ENCODE data around the gene BBOX1.

DNA sequence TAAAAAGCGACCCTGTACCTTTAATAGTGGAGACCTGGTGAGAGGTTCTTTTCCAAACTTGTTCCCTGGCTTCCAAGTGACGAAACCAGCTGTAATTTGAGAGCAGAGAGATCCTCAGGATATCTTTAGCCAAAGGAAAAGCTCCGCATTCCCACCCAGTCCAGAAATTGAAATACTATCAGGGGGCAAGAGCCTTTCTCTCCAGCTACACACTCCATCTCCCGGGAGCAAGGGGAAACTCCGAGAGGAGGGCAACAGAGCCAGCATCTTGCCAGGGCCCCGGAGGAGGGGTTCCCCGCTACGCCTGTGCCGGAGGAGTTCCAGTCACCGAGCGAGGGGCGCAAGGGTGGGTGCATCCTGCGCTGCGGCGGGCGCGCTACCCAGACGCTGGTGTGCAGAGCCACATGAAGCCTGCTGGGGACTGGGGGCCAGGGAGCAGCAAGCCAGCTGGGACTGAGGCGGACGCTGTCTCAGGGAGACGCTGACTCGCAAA lies 46.6 kb upstream of the BBOX1 start, which contains the start of gene FIBIN:
- TF ChIP-seq CTCF (IDR thresholded peaks at IDR 0.05) (no peak), EZH2phosphoT487 (IDR thresholded peaks at IDR 0.05) (no peak)

All from neural progenitor cell (in vitro differentiated cells).